ENCODE measurements around the gene AGAP3.

GRCh38 chr7:151095828-151096475 lies 9.7 kb downstream of the AGAP3 start:
- TF ChIP-seq, protein P1, sequence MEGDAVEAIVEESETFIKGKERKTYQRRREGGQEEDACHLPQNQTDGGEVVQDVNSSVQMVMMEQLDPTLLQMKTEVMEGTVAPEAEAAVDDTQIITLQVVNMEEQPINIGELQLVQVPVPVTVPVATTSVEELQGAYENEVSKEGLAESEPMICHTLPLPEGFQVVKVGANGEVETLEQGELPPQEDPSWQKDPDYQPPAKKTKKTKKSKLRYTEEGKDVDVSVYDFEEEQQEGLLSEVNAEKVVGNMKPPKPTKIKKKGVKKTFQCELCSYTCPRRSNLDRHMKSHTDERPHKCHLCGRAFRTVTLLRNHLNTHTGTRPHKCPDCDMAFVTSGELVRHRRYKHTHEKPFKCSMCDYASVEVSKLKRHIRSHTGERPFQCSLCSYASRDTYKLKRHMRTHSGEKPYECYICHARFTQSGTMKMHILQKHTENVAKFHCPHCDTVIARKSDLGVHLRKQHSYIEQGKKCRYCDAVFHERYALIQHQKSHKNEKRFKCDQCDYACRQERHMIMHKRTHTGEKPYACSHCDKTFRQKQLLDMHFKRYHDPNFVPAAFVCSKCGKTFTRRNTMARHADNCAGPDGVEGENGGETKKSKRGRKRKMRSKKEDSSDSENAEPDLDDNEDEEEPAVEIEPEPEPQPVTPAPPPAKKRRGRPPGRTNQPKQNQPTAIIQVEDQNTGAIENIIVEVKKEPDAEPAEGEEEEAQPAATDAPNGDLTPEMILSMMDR (conservative IDR thresholded peaks at IDR 0.05 in 1 of 2, IDR thresholded peaks at IDR 0.05 in 1 of 2; ENCODE audit: extremely low read depth in 1 of 2, insufficient read depth in 1 of 2, low read depth in 1 of 2, low read length in 2 of 2) = no peak
- no peak for TF ChIP-seq EZH2 (IDR thresholded peaks at IDR 0.05; ENCODE audit: borderline replicate concordance, low read length)
